Activated gamma-delta T cell (primary cell): ENCODE measurements around the gene KLF15.

ENCODE experiments used
- DNase-seq: peaks from one replicate; lab custom pipeline; 2025; lab: John Stamatoyannopoulos, UW

KLF15 gene

GRCh38 chr3:126306397-126306796 is 50.8 kb downstream of the KLF15 start:
- no peak for DNase-seq

- no peak for DNase-seq
These were observed 51.8 kb downstream of the KLF15 start for GRCh38 chr3:126305427-126305826.

GRCh38 chr3:126304704-126305103 is 52.5 kb downstream of the KLF15 start:
- DNase-seq, result no peak

- no peak for DNase-seq
These were observed 52.9 kb downstream of the KLF15 start for GRCh38 chr3:126304291-126304690.

- DNase-seq, result no peak
These were observed 53.9 kb downstream of the KLF15 start for GRCh38 chr3:126303272-126303671.

GRCh38 chr3:126300761-126301481 is 56.3 kb downstream of the KLF15 start:
- no peak for DNase-seq

GRCh38 chr3:126300001-126300760 is 57.0 kb downstream of the KLF15 start:
- no peak for DNase-seq

GRCh38 chr3:126295407-126295939 is 61.7 kb downstream of the KLF15 start:
- DNase-seq, result no peak

- DNase-seq, result no peak
These were observed 62.9 kb downstream of the KLF15 start for GRCh38 chr3:126294211-126294808.

GRCh38 chr3:126293370-126294082 is 63.7 kb downstream of the KLF15 start:
- no peak for DNase-seq
